ENCODE data around the gene CYTH1.

DNA sequence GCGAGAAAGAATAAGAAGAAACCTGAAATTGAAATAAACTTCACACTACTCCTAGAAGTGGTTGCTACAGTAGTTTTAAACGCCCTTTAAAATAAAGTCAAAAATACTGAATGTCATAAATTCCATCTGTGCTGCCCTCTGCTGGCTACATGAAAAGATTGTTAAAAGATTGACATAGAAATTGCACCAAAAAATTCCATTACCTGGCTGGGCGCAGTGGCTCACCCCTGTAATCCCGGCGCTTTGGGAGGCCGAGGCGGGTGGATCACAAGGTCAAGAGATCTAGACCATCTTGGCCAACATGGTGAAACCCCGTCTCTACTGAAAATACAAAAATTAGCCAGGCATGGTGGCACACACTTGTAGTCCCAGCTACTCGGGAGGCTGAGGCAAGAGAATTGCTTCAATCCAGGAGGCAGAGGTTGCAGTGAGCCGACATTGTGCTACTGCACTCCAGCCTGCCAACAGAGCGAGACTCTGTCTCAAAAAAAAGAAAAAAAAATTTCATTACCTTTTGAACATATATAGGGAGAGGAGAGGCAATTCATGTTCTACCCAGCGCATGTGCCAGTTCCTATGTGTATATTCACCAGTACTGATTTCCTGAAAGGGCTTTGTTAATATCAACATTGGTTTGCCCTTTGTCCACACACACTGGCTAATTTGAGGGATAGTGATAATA is 36.5 kb downstream of the CYTH1 start:
- TF ChIP-seq, protein P1, sequence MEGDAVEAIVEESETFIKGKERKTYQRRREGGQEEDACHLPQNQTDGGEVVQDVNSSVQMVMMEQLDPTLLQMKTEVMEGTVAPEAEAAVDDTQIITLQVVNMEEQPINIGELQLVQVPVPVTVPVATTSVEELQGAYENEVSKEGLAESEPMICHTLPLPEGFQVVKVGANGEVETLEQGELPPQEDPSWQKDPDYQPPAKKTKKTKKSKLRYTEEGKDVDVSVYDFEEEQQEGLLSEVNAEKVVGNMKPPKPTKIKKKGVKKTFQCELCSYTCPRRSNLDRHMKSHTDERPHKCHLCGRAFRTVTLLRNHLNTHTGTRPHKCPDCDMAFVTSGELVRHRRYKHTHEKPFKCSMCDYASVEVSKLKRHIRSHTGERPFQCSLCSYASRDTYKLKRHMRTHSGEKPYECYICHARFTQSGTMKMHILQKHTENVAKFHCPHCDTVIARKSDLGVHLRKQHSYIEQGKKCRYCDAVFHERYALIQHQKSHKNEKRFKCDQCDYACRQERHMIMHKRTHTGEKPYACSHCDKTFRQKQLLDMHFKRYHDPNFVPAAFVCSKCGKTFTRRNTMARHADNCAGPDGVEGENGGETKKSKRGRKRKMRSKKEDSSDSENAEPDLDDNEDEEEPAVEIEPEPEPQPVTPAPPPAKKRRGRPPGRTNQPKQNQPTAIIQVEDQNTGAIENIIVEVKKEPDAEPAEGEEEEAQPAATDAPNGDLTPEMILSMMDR (IDR thresholded peaks at IDR 0.05), result peak; percentile 33 to 58 (median 45)
- TF ChIP-seq EP300 (IDR thresholded peaks at IDR 0.05) (no peak), POLR2A (IDR thresholded peaks at IDR 0.05) (no peak)

Data from upper lobe of left lung (tissue), 4 donors.